ENCODE data around the gene PICK1.

DNA sequence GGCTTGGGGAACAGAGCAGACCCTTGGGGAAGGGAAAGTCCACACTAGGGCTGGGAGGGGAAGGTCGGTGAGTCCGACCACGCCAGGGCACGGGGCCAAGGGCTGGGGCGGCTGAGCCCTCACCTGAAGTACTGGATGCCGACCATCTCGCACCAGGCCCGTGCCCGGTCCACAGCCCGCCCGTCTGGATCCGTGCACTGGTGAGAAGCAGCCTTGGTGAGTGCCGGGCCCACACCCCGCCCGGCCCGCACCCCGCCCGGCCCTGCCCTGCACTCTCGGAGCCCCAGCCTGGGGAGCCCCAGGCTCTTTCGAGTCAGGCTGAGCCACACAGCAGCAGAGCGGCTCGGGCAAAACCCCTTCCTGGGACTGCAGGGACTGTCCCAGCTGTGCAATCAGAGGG is 55.2 kb downstream of the PICK1 start:
- no peak for TF ChIP-seq EZH2 (IDR thresholded peaks at IDR 0.05; ENCODE audit: borderline replicate concordance, low read depth, low read length, poor library complexity, severe bottlenecking)
- TF ChIP-seq, protein P1, sequence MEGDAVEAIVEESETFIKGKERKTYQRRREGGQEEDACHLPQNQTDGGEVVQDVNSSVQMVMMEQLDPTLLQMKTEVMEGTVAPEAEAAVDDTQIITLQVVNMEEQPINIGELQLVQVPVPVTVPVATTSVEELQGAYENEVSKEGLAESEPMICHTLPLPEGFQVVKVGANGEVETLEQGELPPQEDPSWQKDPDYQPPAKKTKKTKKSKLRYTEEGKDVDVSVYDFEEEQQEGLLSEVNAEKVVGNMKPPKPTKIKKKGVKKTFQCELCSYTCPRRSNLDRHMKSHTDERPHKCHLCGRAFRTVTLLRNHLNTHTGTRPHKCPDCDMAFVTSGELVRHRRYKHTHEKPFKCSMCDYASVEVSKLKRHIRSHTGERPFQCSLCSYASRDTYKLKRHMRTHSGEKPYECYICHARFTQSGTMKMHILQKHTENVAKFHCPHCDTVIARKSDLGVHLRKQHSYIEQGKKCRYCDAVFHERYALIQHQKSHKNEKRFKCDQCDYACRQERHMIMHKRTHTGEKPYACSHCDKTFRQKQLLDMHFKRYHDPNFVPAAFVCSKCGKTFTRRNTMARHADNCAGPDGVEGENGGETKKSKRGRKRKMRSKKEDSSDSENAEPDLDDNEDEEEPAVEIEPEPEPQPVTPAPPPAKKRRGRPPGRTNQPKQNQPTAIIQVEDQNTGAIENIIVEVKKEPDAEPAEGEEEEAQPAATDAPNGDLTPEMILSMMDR (conservative IDR thresholded peaks at IDR 0.05; ENCODE audit: low read depth, low read length) = no peak

Measured in A673 (cell line).